Motor neuron (in vitro differentiated cells): ENCODE data around the gene SLC35D1. TPM values are rescaled to one million over a fixed set of nuclear protein-coding genes. Genes with fewer than 3 reads are reported as not detected.

Source experiments
- ATAC-seq, 8 experiments: fragments of 200-7000 bp; cut with Tn5 transposase; replicated peaks in 6 of 8; 2 replicates each; pipeline ENCODE4 v1.8.0; 2021; ENCODE audit warnings: mild to moderate bottlenecking in 8 of 8, moderate library complexity in 8 of 8
- H3K27ac ChIP-seq, 2 donors: fragments of 250-450 bp; sonication (Bioruptor Pico); 2 replicates each; pipeline ENCODE4 v1.9.0; 2021; ENCODE audit warnings: antibody characterized with exemption in 2 of 2, mild to moderate bottlenecking in 2 of 2, moderate library complexity in 1 of 2
- H3K4me1 ChIP-seq, 2 donors: fragments of 250-450 bp; sonication (Bioruptor Pico); replicated peaks in 1 of 2; 2 replicates each; pipeline ENCODE4 v1.6.1; 2021; ENCODE audit warnings: antibody characterized with exemption in 2 of 2, mild to moderate bottlenecking in 2 of 2, moderate library complexity in 1 of 2
- H3K4me3 ChIP-seq, 5 donors: fragments of 250-450 bp; sonication (Bioruptor Pico); 2 replicates each; pipeline ENCODE4 v1.9.0; 2021; ENCODE audit warnings: antibody characterized with exemption in 5 of 5, mild to moderate bottlenecking in 5 of 5, moderate library complexity in 4 of 5
- WGBS, 10 experiments: fragments of 450-650 bp; shearing (Covaris generic); methylation state at CpG; one replicate each; pipeline ENCODE4 v1.0.0; 2022; 5-methylcytosine and 5-hydroxymethylcytosine counted together
- in situ Hi-C, 9 experiments: fragments of 400-800 bp; cut with MboI; loops; one replicate each; pipeline ENCODE4 v1.15.0; 2021; ENCODE audit warnings: low sequenced_read_pairs in 9 of 9, low pct_unique_long_range_greater_than_20kb in 2 of 9; ENCODE audit not compliant: unreplicated experiment in 9 of 9
- total RNA-seq, 8 experiments: library from RNA; unstranded; fragments of 300-600 nt; gene quantifications; 2 replicates each; pipeline versions ENCODE4 v1.2.3 to v1.2.4, GENCODE V29; 2022

The SLC35D1 gene
- total RNA-seq, 8 experiments from 2014 or later, result 9.1 to 23.0 (median 11.9) TPM

- in situ Hi-C loops, result no loop called here
- H3K4me1 ChIP-seq, result no peaks in the 10 kb centered on the region
- H3K4me3 ChIP-seq, result no peak overlapping the region
- ATAC-seq, result no peak
- no peak overlapping the region for H3K27ac ChIP-seq
- WGBS, 10 experiments, result 44 to 100% (median 95%) methylated on average over 1 to 4 of the region's 4 CpGs
Observed at GRCh38 chr1:67031859-67032247, 22.1 kb downstream of the SLC35D1 start.

DNA sequence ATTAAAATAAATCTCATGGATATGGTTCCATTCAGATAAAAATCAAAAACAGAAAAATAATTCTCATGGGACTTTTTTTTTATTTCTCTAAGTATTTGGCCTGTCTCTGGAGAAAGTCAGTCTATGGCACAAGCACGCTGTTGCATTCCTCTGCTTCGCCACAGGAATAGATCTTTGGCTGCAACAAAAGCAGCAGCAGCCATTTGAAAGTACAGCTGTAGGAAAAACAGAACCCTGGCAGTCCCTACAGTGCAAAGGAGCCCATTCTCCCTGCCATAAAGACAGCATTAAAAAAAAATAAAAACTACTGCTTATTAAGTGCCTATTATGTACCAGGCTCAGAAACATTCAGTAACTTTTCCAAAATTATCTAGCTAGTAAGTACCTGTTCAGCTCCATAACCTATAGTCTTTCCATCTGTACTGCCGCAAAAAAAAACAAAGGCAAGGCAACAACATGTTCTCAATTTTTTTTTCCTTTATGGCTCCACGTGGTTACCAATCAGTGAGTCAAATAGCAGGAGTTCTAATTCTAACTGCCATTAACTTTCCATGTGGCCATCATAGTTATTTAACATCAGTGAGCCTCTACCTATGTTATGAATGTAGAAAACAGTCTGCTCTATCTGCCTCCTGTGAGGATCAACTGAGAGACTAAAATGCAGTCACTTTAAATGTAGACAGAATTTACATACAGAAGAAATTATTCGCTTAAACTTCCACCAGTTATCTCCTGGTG lies 22.7 kb downstream of the SLC35D1 start:
- WGBS, 10 experiments, result 40 to 100% (median 80%) methylated on average over 1 to 5 of the region's 5 CpGs
- no peak overlapping the region for H3K27ac ChIP-seq

GRCh38 chr1:67029472-67029871 lies 24.5 kb downstream of the SLC35D1 start:
- no peak overlapping the region for H3K27ac ChIP-seq

More for the DNA sequence above, 22.7 kb downstream of the SLC35D1 start:
- ATAC-seq, result peak in 1 of 8 experiments; percentile 20
- H3K4me3 ChIP-seq, result no peak overlapping the region
- H3K4me1 ChIP-seq, result no peaks in the 10 kb centered on the region
- in situ Hi-C loops, result no loop called here

DNA sequence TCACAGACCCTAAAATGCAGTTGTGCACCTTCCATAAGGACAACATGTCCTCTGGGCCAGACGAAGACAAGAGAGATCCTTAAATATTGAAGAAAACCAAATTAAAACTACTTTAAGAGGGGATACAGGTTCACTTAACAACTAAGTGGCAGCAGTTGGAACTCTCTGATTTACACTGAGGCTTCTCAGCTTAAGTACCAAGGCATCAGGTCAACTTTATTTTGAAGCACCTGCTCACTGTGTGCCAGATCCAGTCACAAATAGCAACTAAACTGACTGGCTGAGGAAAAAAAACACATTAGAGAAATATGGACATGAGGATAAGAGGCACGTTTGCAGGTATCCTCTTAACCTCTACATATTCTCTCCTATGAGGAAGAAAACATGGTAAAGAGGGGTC lies 33.2 kb downstream of the SLC35D1 start:
- ATAC-seq, result no peak
- Histone ChIP-seq H3K27ac (no peak overlapping the region), H3K4me1 (no peaks in the 10 kb centered on the region), H3K4me3 (no peak overlapping the region)
- in situ Hi-C loops, result loop anchor here in 1 of 9 experiments (25.0 kb wide), 1 partner anchor 467 kb away; no protein-coding TSS in a partner anchor
- WGBS, 10 experiments, result 14 to 88% (median 60%) methylated on average over 1 to 2 of the region's 2 CpGs; no CpG with 5 or more reads in 2 of the 10 experiments

More at GRCh38 chr1:67029472-67029871, 24.5 kb downstream of the SLC35D1 start:
- Histone ChIP-seq H3K4me3 (no peak overlapping the region), H3K4me1 (no peaks in the 10 kb centered on the region)
- in situ Hi-C loops, result no loop called here
- no peak for ATAC-seq
- WGBS, 10 experiments, result 71 to 100% (median 100%) methylated on average over 1 of the region's 1 CpG; no CpG with 5 or more reads in 4 of the 10 experiments

DNA sequence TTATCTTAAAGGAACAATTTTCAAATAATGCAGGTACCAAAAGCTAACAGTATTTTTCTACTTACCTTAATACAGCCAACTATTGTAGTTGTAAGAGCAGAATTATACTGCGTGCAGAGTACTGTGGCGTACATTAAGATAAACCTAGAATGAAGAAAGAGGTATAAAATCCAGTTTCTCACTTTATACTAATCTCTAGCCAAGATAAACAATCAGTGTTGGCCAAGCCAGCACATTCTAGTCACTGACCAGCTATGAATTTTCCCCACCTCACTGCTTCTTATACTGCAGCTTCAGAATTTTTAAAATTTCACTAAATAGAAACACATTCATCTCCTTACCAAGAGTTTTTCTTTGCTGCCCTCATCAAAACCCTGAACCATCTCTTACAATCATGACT lies 33.6 kb downstream of the SLC35D1 start:
- H3K4me1 ChIP-seq, result no peaks in the 10 kb centered on the region
- no peak overlapping the region for H3K4me3 ChIP-seq
- WGBS, 10 experiments, result 80 to 100% (median 100%) methylated on average over 1 to 2 of the region's 2 CpGs; no CpG with 5 or more reads in 1 of the 10 experiments
- H3K27ac ChIP-seq, result no peak overlapping the region
- in situ Hi-C loops, result loop anchor here in 1 of 9 experiments (25.0 kb wide), 1 partner anchor 467 kb away; no protein-coding TSS in a partner anchor
- ATAC-seq, result no peak

- WGBS, 10 experiments, result 0 to 33% (median 11%) methylated on average over 1 of the region's 1 CpG; no CpG with 5 or more reads in 2 of the 10 experiments
- H3K27ac ChIP-seq, result no peak overlapping the region
- H3K4me1 ChIP-seq, result no peaks in the 10 kb centered on the region
- in situ Hi-C loops, result loop anchor here in 1 of 9 experiments (25.0 kb wide), 1 partner anchor 468 kb away; no protein-coding TSS in a partner anchor
- ATAC-seq, result peak in 2 of 8 experiments; percentile 20 to 44
- H3K4me3 ChIP-seq, result no peak overlapping the region
Observed at GRCh38 chr1:67019600-67020136, 34.3 kb downstream of the SLC35D1 start.

DNA sequence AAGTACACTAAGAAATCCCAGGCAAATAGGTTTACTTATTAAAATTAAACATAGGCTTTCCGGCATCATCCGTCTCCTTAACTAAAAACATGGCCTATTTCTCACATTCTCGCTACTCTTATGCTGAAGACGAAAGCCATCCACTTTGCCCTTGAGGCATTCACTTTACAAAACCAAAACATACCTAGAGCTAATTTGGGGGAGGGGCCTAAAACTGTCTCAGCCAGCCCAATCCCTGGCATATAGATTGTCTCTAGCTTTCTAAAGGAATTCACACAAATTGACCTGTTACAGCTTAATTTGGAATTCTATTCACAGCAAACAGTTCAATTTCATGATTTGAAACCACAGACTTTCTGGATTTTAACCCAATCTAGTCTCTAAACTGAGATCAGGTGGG lies 34.8 kb downstream of the SLC35D1 start:
- Histone ChIP-seq H3K27ac (no peak overlapping the region), H3K4me3 (no peak overlapping the region), H3K4me1 (no peaks in the 10 kb centered on the region)
- ATAC-seq, result no peak
- in situ Hi-C loops, result loop anchor here in 1 of 9 experiments (25.0 kb wide), 1 partner anchor 468 kb away; no protein-coding TSS in a partner anchor
- 83 to 100% (median 97%) methylated on average over 2 to 4 of the region's 4 CpGs for whole genome bisulfite sequencing, 10 experiments

- no peak for ATAC-seq
- 75 to 100% (median 87%) methylated on average over 1 to 2 of the region's 2 CpGs; no CpG with 5 or more reads in 2 of the 10 experiments for WGBS, 10 experiments
- no peak overlapping the region for H3K4me3 ChIP-seq
- no peak overlapping the region for H3K27ac ChIP-seq
- in situ Hi-C loops, result loop anchor here in 1 of 9 experiments (25.0 kb wide), 1 partner anchor 469 kb away; no protein-coding TSS in a partner anchor
- no peaks in the 10 kb centered on the region for H3K4me1 ChIP-seq
Observed at GRCh38 chr1:67018574-67018973, 35.4 kb downstream of the SLC35D1 start.

DNA sequence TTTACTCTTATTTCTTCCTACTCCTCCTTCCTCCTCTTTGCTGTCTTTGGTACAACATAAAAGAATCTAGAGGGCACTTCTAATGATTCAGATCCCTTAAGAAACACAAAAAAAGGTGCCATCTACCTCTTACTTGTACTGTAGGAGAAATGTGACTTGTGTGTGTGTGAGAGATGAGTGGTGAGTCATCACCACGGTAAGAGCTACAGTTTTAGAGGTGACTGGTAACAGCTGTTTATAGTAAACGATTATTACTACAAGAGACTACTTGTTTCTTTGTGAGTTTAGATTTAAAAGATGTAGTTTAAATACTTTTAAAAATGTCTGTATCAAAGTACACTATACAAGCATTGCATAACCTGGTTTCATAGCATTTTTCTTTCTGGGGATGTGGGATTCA lies 40.4 kb downstream of the SLC35D1 start:
- in situ Hi-C loops, result loop anchor here in 1 of 9 experiments (25.0 kb wide), 1 partner anchor 474 kb away; no protein-coding TSS in a partner anchor
- H3K27ac ChIP-seq, result no peak overlapping the region
- H3K4me1 ChIP-seq, result no peaks in the 10 kb centered on the region
- 20 to 100% (median 80%) methylated on average over 1 to 2 of the region's 2 CpGs; no CpG with 5 or more reads in 1 of the 10 experiments for WGBS, 10 experiments
- ATAC-seq, result no peak
- no peak overlapping the region for H3K4me3 ChIP-seq

GRCh38 chr1:67009792-67010191 lies 44.2 kb downstream of the SLC35D1 start:
- Histone ChIP-seq H3K27ac (no peak overlapping the region), H3K4me1 (no peaks in the 10 kb centered on the region), H3K4me3 (no peak overlapping the region)
- in situ Hi-C loops, result loop anchor here in 1 of 9 experiments (25.0 kb wide), 1 partner anchor 478 kb away; no protein-coding TSS in a partner anchor
- 75 to 100% (median 95%) methylated on average over 1 to 3 of the region's 3 CpGs; no CpG with 5 or more reads in 2 of the 10 experiments for WGBS, 10 experiments
- ATAC-seq, result no peak

- in situ Hi-C loops, result loop anchor here in 1 of 9 experiments (25.0 kb wide), 1 partner anchor 482 kb away; no protein-coding TSS in a partner anchor
- ATAC-seq, result peak in 1 of 8 experiments; percentile 31
- H3K4me1 ChIP-seq, result no peaks in the 10 kb centered on the region
- no peak overlapping the region for H3K4me3 ChIP-seq
- H3K27ac ChIP-seq, result no peak overlapping the region
- WGBS, 10 experiments, result 50 to 100% (median 96%) methylated on average over 3 to 8 of the region's 8 CpGs; no CpG with 5 or more reads in 1 of the 10 experiments
Observed at GRCh38 chr1:67005068-67005467, 48.9 kb downstream of the SLC35D1 start.

GRCh38 chr1:67004176-67004575 lies 49.8 kb downstream of the SLC35D1 start:
- WGBS, 10 experiments, result 80 to 100% (median 100%) methylated on average over 1 of the region's 1 CpG; no CpG with 5 or more reads in 4 of the 10 experiments
- ATAC-seq, result peak in 2 of 8 experiments; percentile 30 to 81
- in situ Hi-C loops, result loop anchor here in 1 of 9 experiments (25.0 kb wide), 1 partner anchor 483 kb away; no protein-coding TSS in a partner anchor

More at GRCh38 chr1:67004176-67004575, 49.8 kb downstream of the SLC35D1 start:
- no peak overlapping the region for H3K4me3 ChIP-seq
- H3K27ac ChIP-seq, result no peak overlapping the region
- H3K4me1 ChIP-seq, result no peaks in the 10 kb centered on the region
